ENCODE measurements around the gene SARNP. TPM values are rescaled to one million over a fixed set of nuclear protein-coding genes. Genes with fewer than 3 reads are reported as not detected.

SARNP gene
- total RNA-seq, 1 donor: 59.7 TPM

- H3K9me3 ChIP-seq (ENCODE audit: low read depth, low read length): no peaks in the 10 kb centered on the region
- H3K27me3 ChIP-seq (ENCODE audit: insufficient read depth, low read length): peaks cover 8% of the 10 kb centered on the region
- no peak overlapping the region for H3K4me3 ChIP-seq (ENCODE audit: low read length)
- peaks cover 23% of the 10 kb centered on the region for H3K4me1 ChIP-seq (ENCODE audit: insufficient read depth, low read length)
These were observed 72.0 kb downstream of the SARNP start for GRCh38 chr12:55745361-55746173.

DNA sequence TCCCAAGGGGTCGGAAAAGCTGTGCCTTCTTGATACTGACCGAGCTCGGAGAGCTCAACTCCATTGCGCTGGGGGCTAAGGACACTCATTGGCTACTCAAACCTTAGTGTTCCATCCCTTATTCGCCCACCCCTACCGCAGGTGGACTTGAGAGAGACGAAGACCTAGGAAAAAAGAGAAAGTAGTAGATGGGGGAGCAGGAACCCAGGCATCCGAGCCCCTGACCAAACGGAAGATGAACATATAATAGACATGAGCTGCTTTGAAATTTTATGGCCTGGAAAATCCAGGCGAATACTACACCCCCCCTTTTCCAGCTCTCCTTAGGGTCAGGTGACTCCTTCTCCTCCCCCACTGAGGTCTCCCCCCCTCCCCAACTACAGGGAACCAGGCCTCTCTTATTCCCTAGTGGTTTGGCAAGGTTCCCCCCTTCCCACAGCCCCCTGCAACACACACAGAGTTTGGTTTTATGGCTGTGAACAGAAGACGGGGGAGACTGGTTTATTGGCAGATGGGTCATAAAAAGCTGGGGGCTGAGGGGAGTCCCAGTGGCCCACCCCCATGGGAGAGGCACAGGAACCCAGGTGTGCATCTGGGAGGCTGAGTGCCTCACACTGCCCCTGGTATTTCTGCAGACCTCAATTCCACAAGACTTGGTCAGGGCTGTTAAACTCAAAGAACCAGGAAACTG is 73.0 kb downstream of the SARNP start:
- Histone ChIP-seq H3K9me3 (ENCODE audit: low read depth, low read length) (no peaks in the 10 kb centered on the region), H3K4me3 (ENCODE audit: low read length) (peak overlapping the region; percentile 43), H3K4me1 (ENCODE audit: insufficient read depth, low read length) (peaks cover 23% of the 10 kb centered on the region), H3K27me3 (ENCODE audit: insufficient read depth, low read length) (peaks cover 8% of the 10 kb centered on the region)

DNA sequence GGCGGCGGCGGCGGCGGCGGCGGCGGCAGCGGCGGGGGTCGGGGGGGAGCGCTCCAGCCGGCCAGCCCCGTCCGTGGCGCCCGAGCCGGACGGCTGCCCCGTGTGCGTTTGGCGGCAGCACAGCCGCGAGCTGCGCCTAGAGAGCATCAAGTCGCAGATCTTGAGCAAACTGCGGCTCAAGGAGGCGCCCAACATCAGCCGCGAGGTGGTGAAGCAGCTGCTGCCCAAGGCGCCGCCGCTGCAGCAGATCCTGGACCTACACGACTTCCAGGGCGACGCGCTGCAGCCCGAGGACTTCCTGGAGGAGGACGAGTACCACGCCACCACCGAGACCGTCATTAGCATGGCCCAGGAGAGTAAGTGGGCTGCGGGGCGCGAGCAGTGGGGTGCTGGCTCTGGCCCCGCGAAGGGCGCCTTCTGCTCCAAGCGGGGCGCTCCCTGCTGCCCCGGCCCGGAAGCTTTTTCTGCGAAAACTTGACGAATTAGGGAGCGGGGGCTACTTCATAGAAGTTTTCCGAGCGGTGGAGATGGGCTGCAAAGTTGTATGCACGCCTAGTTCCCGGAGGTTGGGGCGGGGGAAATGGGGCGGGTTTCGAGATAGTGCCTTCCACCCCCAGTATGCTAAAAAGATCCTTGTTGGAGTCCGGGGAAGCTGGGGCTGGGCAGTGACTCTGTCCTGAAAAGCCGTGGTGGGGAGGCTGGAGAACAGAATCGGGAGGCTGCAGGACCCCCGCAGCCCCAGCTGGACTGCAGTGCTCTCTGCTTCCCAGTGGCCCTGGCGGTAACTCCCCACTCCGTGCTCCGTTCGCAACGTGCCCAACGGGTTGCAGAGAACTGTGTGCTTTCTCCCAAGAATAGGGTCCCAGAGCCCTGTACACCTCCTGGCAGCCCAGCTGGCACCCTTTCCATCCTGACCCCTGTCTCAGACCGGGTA is 73.9 kb downstream of the SARNP start:
- H3K4me3 ChIP-seq (ENCODE audit: low read length): peak overlapping the region; percentile 43
- H3K9me3 ChIP-seq (ENCODE audit: low read depth, low read length): no peaks in the 10 kb centered on the region
- peaks cover 23% of the 10 kb centered on the region for H3K4me1 ChIP-seq (ENCODE audit: insufficient read depth, low read length)
- H3K27me3 ChIP-seq (ENCODE audit: insufficient read depth, low read length): peaks cover 8% of the 10 kb centered on the region

DNA sequence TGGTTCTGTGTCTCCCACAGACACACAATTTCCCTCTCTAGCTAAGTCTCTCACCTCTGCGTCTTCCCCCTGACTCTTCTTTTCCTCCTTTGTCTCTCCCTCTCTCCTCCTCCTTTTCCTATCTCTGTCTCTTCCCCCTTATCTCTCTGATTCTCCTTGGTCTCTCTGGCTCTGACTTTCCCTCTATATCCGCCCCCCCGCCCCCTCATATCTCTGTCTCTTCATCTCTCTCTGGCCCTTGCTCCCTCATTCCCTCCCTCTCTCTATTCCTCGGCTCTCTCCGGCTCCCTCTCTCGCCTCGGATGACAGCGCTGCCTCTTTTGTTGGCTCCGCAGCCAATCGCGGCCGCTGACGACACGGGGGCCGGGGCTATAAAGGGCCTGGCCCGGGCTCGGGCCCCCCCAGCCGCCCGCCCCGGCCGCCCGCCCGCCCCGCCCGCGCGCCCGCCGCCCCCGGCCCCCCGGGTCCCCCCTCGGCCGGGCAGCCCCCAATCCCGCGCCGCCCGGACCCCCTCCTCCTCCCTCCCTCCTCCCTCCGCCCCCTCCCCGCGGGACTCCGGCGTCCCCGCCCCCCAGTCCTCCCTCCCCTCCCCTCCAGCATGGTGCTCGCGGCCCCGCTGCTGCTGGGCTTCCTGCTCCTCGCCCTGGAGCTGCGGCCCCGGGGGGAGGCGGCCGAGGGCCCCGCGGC is 74.7 kb downstream of the SARNP start, which contains the start of gene GDF11:
GDF11 (plus strand) TSS at position 404 of the 687 bp plus-strand sequence; CDS start at position 599, 195 bp downstream.
- Histone ChIP-seq H3K27me3 (ENCODE audit: insufficient read depth, low read length) (peaks cover 8% of the 10 kb centered on the region), H3K4me1 (ENCODE audit: insufficient read depth, low read length) (peaks cover 30% of the 10 kb centered on the region), H3K9me3 (ENCODE audit: low read depth, low read length) (no peaks in the 10 kb centered on the region), H3K4me3 (ENCODE audit: low read length) (peak within 1 kb of the TSS; percentile 43)

DNA sequence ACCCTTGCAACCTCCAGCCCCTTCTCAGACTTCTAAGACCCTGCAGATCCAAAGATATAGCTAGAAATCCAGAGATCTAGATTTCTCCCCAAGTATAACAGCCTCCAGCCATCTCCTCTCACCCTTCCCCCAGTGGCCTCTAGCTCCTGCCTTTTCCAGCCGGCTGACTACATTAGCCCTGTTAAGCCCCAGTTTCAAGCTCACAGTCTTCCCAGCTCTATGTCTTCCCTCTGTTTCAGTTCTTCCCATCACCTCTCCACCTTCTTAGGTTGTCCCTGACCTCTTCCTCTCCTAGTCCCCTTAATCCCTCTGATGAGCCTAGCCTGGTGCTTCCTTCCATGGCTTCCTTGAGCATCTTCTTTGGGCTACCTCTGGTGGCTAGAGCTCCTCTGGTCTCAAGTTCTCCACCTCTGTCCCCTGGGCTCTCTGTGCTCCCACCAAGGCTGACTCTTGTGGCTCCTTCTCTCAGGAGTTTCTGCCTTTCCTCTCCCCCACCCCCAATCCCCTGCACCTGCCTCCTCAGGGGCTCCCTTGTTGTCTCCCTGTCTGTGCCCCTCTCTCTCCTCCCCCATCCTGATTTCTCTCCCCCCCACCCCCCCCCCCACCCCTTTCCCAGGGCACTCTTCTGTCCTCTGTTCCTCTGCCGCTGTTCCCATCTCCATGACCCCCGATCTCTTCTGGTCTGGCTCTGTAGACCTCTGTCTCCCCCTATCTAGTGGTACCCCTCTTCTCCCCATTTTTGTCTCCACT is 75.4 kb downstream of the SARNP start:
- peaks cover 38% of the 10 kb centered on the region for H3K4me1 ChIP-seq (ENCODE audit: insufficient read depth, low read length)
- no peak overlapping the region for H3K4me3 ChIP-seq (ENCODE audit: low read length)
- peaks cover 8% of the 10 kb centered on the region for H3K27me3 ChIP-seq (ENCODE audit: insufficient read depth, low read length)
- H3K9me3 ChIP-seq (ENCODE audit: low read depth, low read length): no peaks in the 10 kb centered on the region

- peak overlapping the region; percentile 59 for H3K4me3 ChIP-seq (ENCODE audit: low read length)
- H3K9me3 ChIP-seq (ENCODE audit: low read depth, low read length): no peaks in the 10 kb centered on the region
- H3K27me3 ChIP-seq (ENCODE audit: insufficient read depth, low read length): peaks cover 3% of the 10 kb centered on the region
- H3K4me1 ChIP-seq (ENCODE audit: insufficient read depth, low read length): peaks cover 27% of the 10 kb centered on the region
These were observed 78.5 kb downstream of the SARNP start for GRCh38 chr12:55739025-55739378.

- H3K4me3 ChIP-seq (ENCODE audit: low read length): peak overlapping the region; percentile 59
- peaks cover 2% of the 10 kb centered on the region for H3K27me3 ChIP-seq (ENCODE audit: insufficient read depth, low read length)
- H3K9me3 ChIP-seq (ENCODE audit: low read depth, low read length): no peaks in the 10 kb centered on the region
- peaks cover 21% of the 10 kb centered on the region for H3K4me1 ChIP-seq (ENCODE audit: insufficient read depth, low read length)
These were observed 79.2 kb downstream of the SARNP start for GRCh38 chr12:55738123-55739024.

- Histone ChIP-seq H3K27me3 (ENCODE audit: insufficient read depth, low read length) (peaks cover 2% of the 10 kb centered on the region), H3K4me3 (ENCODE audit: low read length) (no peak overlapping the region), H3K9me3 (ENCODE audit: low read depth, low read length) (no peaks in the 10 kb centered on the region), H3K4me1 (ENCODE audit: insufficient read depth, low read length) (peaks cover 19% of the 10 kb centered on the region)
These were observed 79.9 kb downstream of the SARNP start for GRCh38 chr12:55737581-55738122.

DNA sequence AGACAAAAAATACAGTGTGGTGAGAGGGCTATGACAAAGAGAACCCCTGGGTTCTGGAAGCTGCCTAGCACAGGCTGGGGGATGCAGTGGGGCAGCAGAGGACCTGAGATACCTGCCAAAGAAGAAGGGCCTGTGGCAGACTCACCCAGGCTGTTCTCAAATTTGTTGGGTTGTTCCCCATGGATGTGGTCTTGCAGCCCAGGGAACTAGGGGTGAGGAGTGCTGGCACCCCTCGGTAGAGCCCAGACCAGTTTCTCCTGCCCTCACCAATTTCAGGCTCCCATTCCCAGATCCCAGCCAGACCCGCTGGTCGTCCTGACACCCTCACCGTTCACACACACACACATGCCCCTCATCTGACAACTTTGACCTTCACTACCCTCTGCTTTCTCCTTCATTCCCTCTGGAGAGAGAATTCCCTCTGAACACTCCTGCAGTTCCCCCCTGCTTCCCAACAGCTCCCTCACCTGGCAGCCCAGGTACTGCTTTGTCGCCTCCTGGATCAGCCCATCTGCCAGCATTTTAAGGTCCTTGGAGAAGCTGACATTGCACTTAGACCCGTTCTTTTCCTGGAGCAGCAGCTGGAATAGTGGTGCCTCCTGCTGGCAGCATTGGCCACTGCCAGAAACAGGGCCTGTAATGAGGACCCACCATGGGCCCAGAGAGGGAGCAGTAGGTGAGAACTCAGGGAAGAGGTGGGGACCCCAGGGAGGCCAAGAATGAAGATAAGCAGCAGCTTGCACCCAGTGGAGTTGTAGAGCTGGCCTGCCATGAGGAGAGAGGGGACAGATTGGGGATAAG is 80.5 kb downstream of the SARNP start:
- Histone ChIP-seq H3K4me1 (ENCODE audit: insufficient read depth, low read length) (peaks cover 16% of the 10 kb centered on the region), H3K27me3 (ENCODE audit: insufficient read depth, low read length) (peaks cover 2% of the 10 kb centered on the region), H3K4me3 (ENCODE audit: low read length) (no peak overlapping the region), H3K9me3 (ENCODE audit: low read depth, low read length) (no peaks in the 10 kb centered on the region)

- H3K4me1 ChIP-seq (ENCODE audit: insufficient read depth, low read length): peaks cover 17% of the 10 kb centered on the region
- H3K27me3 ChIP-seq (ENCODE audit: insufficient read depth, low read length): no peaks in the 10 kb centered on the region
- H3K9me3 ChIP-seq (ENCODE audit: low read depth, low read length): no peaks in the 10 kb centered on the region
- no peak overlapping the region for H3K4me3 ChIP-seq (ENCODE audit: low read length)
These were observed 81.4 kb downstream of the SARNP start for GRCh38 chr12:55736076-55736475.

DNA sequence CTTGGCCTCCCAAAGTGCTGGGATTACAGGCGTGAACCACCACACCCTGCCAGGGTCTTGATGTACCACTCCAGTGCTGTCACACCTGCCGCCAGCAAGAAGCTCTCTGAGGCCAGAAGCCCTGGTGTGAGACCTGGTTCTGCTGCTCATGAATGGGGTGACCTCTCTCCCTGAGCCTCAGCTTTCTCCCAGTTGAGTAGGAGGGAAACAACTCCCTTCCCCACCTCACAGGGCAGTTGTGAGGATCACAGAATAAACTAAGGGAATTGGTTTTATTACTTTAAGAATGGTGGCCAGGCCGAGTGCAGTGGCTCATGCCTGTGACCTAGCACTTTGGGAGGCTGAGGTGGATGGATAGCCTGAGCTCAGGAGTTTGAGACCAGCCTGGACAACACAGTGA is 82.9 kb downstream of the SARNP start:
- Histone ChIP-seq H3K27me3 (ENCODE audit: insufficient read depth, low read length) (no peaks in the 10 kb centered on the region), H3K4me1 (ENCODE audit: insufficient read depth, low read length) (peaks cover 31% of the 10 kb centered on the region), H3K4me3 (ENCODE audit: low read length) (no peak overlapping the region)

GRCh38 chr12:55733858-55734257 is 83.7 kb downstream of the SARNP start:
- Histone ChIP-seq H3K4me1 (ENCODE audit: insufficient read depth, low read length) (peaks cover 32% of the 10 kb centered on the region), H3K4me3 (ENCODE audit: low read length) (no peak overlapping the region), H3K27me3 (ENCODE audit: insufficient read depth, low read length) (no peaks in the 10 kb centered on the region), H3K9me3 (ENCODE audit: low read depth, low read length) (no peaks in the 10 kb centered on the region)

More for the DNA sequence above, 82.9 kb downstream of the SARNP start:
- H3K9me3 ChIP-seq (ENCODE audit: low read depth, low read length): no peaks in the 10 kb centered on the region
